Measurements from ENCODE around the gene AHI1.

GRCh38 chr6:135395136-135395535 is 102.4 kb downstream of the AHI1 start:
- TF ChIP-seq CTCF (IDR thresholded peaks at IDR 0.05; ENCODE audit: borderline replicate concordance, extremely low read depth, low read length, poor library complexity, severe bottlenecking), result no peak
- TF ChIP-seq EZH2 (IDR thresholded peaks at IDR 0.05; ENCODE audit: borderline replicate concordance, low read depth, low read length, severe bottlenecking), result no peak
